ENCODE measurements around the gene PLPP3. TPM values are rescaled to one million over a fixed set of nuclear protein-coding genes. Genes with fewer than 3 reads are reported as not detected.

The PLPP3 gene
- total RNA-seq, 1 experiment from 2014 or later, result 8.2 TPM

DNA sequence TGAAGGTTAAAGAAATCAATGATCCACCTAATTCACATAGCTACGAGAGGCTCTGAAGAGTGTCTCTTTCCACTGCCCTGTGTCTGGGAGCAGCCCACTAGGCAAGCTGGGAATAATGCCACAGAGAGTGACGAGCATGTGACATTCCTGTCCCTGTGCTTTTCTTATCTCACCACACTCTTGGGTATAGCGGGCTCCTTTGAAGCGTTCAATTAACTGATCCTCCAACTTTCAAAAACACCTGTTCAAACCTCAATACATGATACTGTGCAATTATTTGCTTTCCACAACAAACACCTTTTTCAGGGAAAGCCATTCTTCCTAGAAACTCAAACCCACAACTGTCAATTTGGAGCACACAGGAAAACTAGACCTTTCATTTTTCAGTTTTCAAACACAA is 43.4 kb downstream of the PLPP3 start:
- H3K9me3 ChIP-seq (ENCODE audit: control insufficient read depth, insufficient read depth, low read depth, low read length), result no peaks in the 10 kb centered on the region
- no peaks in the 10 kb centered on the region for H3K4me1 ChIP-seq (ENCODE audit: control insufficient read depth, insufficient read depth, low read length)
- in situ Hi-C loops (cut with HindIII; ENCODE audit: low pct_unique_long_range_greater_than_20kb, low sequenced_read_pairs), result no loop called here
- ChIA-PET POLR2A (no interaction called here), CTCF (no interaction called here)
- DNase-seq (ENCODE audit: low read depth, low spot score) (no peak), ATAC-seq (no peak)
- TF ChIP-seq TCF7L2 (IDR thresholded peaks at IDR 0.05; ENCODE audit: low read depth, low read length), result no peak
- no peak for TF ChIP-seq POLR2AphosphoS5 (IDR thresholded peaks at IDR 0.05; ENCODE audit: low read depth, low read length)
- TF ChIP-seq, protein P1, sequence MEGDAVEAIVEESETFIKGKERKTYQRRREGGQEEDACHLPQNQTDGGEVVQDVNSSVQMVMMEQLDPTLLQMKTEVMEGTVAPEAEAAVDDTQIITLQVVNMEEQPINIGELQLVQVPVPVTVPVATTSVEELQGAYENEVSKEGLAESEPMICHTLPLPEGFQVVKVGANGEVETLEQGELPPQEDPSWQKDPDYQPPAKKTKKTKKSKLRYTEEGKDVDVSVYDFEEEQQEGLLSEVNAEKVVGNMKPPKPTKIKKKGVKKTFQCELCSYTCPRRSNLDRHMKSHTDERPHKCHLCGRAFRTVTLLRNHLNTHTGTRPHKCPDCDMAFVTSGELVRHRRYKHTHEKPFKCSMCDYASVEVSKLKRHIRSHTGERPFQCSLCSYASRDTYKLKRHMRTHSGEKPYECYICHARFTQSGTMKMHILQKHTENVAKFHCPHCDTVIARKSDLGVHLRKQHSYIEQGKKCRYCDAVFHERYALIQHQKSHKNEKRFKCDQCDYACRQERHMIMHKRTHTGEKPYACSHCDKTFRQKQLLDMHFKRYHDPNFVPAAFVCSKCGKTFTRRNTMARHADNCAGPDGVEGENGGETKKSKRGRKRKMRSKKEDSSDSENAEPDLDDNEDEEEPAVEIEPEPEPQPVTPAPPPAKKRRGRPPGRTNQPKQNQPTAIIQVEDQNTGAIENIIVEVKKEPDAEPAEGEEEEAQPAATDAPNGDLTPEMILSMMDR (IDR thresholded peaks at IDR 0.05), result no peak
- TF ChIP-seq, protein P2, sequence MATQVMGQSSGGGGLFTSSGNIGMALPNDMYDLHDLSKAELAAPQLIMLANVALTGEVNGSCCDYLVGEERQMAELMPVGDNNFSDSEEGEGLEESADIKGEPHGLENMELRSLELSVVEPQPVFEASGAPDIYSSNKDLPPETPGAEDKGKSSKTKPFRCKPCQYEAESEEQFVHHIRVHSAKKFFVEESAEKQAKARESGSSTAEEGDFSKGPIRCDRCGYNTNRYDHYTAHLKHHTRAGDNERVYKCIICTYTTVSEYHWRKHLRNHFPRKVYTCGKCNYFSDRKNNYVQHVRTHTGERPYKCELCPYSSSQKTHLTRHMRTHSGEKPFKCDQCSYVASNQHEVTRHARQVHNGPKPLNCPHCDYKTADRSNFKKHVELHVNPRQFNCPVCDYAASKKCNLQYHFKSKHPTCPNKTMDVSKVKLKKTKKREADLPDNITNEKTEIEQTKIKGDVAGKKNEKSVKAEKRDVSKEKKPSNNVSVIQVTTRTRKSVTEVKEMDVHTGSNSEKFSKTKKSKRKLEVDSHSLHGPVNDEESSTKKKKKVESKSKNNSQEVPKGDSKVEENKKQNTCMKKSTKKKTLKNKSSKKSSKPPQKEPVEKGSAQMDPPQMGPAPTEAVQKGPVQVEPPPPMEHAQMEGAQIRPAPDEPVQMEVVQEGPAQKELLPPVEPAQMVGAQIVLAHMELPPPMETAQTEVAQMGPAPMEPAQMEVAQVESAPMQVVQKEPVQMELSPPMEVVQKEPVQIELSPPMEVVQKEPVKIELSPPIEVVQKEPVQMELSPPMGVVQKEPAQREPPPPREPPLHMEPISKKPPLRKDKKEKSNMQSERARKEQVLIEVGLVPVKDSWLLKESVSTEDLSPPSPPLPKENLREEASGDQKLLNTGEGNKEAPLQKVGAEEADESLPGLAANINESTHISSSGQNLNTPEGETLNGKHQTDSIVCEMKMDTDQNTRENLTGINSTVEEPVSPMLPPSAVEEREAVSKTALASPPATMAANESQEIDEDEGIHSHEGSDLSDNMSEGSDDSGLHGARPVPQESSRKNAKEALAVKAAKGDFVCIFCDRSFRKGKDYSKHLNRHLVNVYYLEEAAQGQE (IDR thresholded peaks at IDR 0.05; ENCODE audit: insufficient read depth in 1 of 2, low read depth in 2 of 2, low read length in 1 of 2), result no peak
- no peak overlapping the region for H3K4me3 ChIP-seq (ENCODE audit: low read depth in 2 of 2, low read length in 2 of 2)
- intact Hi-C loops (cut with micrococcal nuclease; ENCODE audit: unreplicated experiment), result no loop called here
- no TSS peak for BruUV-seq (replicated peaks)
- no peaks in the 10 kb centered on the region for H3K27me3 ChIP-seq (ENCODE audit: control insufficient read depth, insufficient read depth, low read length)
- H3K36me3 ChIP-seq (ENCODE audit: control insufficient read depth, insufficient read depth, low read length), result no peaks in the 10 kb centered on the region
- H3K27ac ChIP-seq (ENCODE audit: low read length), result no peak overlapping the region

DNA sequence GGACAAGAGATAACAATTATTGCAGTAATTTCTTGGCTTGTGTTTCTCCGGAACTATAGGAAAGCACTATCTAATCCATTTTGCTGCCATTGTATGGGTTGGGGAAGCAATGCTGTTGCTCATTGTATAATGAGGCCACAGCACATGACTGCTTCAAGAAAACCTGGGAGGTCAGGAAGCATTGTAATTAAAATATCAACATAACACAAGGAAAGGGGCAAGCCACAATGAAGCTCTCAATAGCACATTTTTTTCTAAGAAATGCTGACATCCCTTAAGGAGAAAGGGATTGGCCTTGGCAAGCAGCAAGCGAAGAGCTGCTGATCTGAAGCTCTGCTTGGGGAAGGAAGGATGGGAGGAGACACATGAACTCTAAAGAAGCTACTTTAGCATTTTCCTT is 44.0 kb downstream of the PLPP3 start:
- Histone ChIP-seq H3K36me3 (ENCODE audit: control insufficient read depth, insufficient read depth, low read length) (no peaks in the 10 kb centered on the region), H3K4me1 (ENCODE audit: control insufficient read depth, insufficient read depth, low read length) (no peaks in the 10 kb centered on the region), H3K4me3 (ENCODE audit: low read depth in 2 of 2, low read length in 2 of 2) (no peak overlapping the region), H3K27ac (ENCODE audit: low read length) (no peak overlapping the region), H3K27me3 (ENCODE audit: control insufficient read depth, insufficient read depth, low read length) (no peaks in the 10 kb centered on the region), H3K9me3 (ENCODE audit: control insufficient read depth, insufficient read depth, low read depth, low read length) (no peaks in the 10 kb centered on the region)
- ATAC-seq (no peak), DNase-seq (ENCODE audit: low read depth, low spot score) (no peak)
- TF ChIP-seq POLR2AphosphoS5 (IDR thresholded peaks at IDR 0.05; ENCODE audit: low read depth, low read length) (no peak), TCF7L2 (IDR thresholded peaks at IDR 0.05; ENCODE audit: low read depth, low read length) (no peak)
- TF ChIP-seq, protein P2 (IDR thresholded peaks at IDR 0.05; ENCODE audit: insufficient read depth in 1 of 2, low read depth in 2 of 2, low read length in 1 of 2), result no peak
- in situ Hi-C loops (cut with HindIII; ENCODE audit: low pct_unique_long_range_greater_than_20kb, low sequenced_read_pairs), result no loop called here
- intact Hi-C loops (cut with micrococcal nuclease; ENCODE audit: unreplicated experiment), result no loop called here
- no TSS peak for BruUV-seq (replicated peaks)
- ChIA-PET POLR2A (no interaction called here), CTCF (no interaction called here)
